HG03159 (cell line): ENCODE results near the gene LZTS2.
"Not testable (repeated sequence)": the region's sequence is repeated elsewhere in the genome, so short reads cannot be mapped to it uniquely, and the experiment has no call there.

Experiments used
- ATAC-seq: cut with Tn5 transposase; IDR thresholded peaks from one replicate; pipeline ENCODE4 v1.9.1; 2021; ENCODE audit warnings: mild to moderate bottlenecking, moderate library complexity; ENCODE audit not compliant: unreplicated experiment

The LZTS2 gene, protein sequence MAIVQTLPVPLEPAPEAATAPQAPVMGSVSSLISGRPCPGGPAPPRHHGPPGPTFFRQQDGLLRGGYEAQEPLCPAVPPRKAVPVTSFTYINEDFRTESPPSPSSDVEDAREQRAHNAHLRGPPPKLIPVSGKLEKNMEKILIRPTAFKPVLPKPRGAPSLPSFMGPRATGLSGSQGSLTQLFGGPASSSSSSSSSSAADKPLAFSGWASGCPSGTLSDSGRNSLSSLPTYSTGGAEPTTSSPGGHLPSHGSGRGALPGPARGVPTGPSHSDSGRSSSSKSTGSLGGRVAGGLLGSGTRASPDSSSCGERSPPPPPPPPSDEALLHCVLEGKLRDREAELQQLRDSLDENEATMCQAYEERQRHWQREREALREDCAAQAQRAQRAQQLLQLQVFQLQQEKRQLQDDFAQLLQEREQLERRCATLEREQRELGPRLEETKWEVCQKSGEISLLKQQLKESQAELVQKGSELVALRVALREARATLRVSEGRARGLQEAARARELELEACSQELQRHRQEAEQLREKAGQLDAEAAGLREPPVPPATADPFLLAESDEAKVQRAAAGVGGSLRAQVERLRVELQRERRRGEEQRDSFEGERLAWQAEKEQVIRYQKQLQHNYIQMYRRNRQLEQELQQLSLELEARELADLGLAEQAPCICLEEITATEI

DNA sequence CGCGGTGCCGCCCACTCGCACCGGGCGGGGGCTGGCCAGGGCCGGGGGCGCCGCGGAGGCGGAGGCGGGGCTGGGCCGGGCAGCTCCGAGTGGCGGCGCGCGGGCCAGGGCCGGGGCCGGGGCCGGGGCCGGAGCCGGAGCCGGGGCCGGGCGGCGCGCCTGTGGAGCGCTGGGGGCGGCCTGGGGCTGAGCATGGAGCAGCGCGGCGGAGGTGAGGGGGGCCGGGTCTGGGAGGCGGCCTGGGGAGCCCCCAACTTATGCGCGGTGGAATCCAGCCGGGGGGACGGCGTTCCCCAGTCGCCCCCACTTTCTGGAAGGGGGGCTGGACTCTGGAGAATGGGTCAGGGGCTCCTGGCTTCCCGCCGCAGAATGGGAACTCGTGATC lies at the start of gene LZTS2:
TSS of gene LZTS2 (plus strand) at position 67 of the 385 bp plus-strand sequence. CDS start 2,731 bp downstream, outside the sequence.
- peak; percentile 9 for ATAC-seq

DNA sequence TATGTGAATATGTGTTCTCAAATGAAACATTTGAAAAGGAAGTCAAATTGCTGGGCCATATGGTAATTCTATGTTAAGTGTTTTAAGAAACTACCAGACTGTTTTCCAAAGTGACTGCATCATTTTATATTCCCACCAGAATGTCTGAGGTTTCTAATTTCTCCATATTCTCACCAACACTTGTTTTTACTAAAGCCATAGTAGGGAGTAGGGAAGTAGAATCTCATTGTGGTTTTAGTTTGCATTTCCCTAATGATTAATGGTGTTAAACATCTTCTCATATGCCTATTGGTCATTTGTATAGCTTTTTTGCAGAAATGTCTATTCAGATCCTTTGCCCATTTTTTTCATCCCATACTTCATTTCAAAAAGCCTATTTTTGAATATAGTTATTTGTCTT lies 39.4 kb upstream of the LZTS2 start:
- no peak for ATAC-seq

DNA sequence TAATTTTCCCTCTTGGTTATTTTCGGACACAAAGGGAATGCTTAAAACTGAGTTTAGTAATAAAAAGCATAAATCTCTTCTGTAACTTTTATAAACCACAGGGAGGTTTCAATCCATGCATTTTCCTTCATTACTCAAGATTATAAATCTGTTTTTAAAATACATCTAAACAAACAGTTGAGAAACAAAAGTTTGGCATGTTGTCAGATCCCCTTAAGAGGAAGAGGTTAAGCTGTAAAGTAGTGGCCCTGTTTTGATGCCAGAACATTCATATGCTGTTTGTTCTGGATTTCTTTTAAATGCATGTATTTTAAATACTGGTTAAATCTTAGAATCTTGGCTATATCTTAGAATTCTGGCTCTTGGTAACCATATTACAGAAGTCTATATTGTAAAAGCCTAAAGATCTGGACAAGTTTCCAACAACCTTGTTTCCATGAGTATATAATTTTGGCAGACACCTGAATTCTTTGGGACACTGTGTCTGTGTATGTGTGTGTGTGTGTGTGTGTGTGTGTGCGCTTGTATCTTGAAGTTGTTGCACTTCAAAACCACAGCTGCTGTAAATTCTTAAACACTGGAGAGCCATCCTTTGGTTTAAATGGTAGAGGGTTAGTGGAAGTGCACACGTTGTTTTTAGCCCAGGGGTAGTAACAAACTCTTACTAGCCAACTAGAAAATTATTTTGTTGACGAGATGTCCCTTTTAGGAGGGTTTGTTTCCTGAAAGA lies 37.1 kb upstream of the LZTS2 start:
- ATAC-seq = no peak

DNA sequence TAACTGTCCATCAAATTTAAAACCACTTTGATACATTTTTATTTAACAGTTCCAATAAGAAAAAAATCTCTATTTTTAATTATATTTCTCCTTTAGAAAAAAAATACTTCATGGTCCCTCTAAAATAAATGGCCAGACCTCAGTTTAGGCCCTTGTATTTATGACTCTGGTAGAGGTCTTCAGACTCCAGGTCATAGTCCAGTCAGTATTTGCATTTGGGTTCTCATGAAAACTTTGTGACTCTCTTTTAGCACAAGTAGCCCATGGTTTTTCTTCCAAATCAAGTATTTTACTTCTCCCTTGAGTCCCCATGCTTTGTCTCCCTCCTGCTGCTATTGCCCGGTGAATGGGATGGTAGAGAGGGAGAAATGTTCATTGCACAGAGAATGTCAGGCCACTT lies 35.8 kb upstream of the LZTS2 start:
- ATAC-seq = no peak

DNA sequence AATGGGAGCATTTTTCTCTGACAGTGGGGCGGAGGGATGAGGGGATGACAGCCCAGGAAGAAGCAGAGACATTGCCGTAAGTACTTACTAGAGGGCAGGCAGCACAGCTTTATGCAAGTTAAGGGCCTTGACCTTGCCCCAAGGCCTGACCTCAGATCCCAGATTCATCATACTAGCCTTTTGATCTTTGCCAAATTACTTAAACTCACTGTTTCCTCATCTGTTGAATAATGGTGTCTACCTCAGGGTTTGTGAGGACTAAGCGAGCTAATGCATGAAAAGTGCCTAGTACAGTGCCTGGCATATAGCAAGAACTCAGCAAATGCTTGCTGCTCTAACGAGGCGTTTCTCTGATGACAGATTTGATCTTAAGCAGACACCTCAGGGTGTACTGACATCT lies 33.8 kb upstream of the LZTS2 start:
- no peak for ATAC-seq

DNA sequence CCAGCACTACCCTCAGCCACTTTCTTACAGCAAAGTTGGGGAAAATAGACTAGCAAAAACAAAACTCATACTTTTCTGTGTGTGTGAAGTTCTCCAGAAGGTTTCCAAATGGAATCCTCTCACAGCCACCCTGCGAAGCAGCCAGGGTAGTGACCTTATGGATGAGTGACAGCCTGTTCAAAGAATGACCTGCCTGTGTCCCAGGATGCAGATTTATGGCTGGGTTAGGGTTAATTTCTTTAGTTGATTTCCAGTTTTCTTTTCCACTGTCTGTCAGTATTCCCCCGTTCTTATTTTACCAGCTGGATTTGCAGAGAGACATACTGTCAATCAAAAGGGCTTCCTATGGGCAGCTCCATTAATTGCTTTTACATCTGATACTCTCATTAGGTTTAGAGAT lies 32.7 kb upstream of the LZTS2 start:
- ATAC-seq = no peak

DNA sequence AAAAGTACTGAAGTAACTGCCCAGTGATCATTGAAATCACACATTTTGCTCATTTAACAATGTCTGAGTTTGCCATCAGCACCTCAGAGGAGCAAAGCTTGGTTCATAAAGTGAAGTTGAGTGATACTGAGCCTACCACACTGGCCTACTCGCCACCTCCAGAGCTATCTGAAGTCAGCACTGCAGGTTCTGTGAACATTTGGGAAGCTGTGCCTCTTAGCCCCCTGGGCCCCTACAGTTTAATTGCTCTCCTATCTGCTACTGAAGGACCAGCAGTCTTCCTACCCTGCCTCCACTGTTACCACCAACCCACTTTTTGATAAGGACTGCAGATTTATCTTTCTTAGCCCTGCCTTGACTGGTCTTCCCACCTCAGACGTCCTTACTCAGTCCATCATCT lies 32.3 kb upstream of the LZTS2 start:
- no peak for ATAC-seq

DNA sequence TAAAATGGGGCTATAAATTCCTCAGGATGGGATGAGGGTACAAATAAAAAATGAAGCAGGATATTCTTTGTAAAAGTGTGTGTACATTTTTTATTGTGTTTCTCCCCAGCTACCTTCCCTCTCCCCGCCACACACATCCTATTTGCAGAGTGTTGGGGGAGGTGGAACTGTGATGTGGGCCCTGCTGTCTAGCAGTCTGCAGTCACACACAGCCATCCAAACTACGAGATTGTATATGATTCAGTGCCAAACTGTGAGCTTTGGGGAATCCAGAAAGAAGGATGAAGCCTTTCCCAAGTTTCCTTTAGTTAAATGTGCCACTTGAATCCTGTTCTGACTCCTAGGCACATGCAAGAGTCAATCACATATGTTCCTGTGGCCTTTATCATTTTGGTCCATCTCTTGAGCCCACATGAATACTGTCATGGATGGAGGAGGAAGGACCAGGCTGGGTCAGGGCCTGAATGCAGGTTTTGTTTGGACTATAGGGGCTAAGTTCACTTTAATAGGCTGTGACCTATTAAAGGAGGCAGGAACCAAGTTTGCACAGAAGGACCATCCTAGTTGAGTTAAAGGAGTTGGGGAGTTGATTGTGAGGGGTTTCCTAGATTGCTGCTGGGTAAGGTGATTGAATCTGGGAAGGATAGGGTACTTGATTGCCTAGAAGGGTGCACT lies 31.4 kb upstream of the LZTS2 start:
- ATAC-seq = no peak

DNA sequence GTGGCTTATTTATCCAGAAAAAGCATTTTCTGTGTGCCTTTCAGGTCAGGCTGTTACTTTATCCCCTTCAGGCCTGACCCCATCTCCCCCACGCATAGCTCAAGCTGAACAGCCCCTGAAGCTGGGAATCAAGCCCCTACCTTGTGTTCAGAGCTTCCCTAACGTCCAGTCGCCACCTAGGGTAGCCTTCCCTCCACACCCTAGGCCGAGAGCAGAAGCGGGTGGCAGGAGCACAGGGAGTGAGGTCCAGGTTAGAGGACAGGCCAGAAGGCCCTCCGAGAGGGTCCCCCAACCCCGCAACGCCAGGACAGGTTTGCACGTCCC lies 30.8 kb upstream of the LZTS2 start:
- ATAC-seq = no peak

DNA sequence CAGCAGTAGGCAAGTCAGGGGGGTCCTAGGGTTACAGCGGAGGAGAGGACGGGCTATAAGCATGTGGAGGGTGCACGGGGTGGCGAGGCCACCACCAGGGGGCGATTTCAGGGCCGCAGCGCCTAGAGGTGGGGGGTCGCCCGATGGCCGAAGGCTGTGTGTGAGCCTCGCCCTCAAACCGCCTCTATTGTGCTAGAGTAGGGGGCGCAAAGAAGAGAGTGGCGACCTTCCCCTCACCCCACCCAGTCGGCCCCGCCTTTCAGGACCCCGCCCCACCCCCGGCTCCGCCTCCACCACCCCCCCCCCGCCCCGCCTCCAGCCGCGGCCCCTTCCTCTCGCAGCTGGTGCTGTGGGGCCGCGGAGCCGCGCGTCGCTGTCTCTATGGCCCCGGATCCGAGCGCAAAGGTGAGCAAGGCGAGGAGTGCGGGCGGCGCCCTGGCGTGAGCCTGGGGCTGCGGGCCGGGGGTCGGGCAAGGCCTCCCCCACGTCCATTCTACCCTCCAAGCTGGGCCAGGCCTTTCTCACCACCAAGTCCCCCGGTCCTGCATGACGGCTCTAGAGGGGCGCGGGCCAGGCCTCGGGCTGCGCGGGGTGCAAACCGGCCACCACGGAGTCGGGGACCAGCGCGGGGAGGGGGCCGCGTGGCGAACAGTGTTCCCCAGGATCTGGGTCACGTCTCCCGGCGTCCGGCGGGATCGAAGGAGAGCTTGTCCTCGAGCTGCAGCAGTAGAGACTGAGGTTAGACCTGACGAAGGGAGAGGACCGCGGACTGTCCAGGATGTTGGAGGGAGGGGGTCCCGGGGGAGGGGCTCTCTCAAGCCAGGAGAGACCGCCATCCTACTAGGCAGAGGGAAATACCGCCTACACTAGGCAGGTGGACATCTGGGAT lies 30.2 kb upstream of the LZTS2 start, which contains the start of gene SEMA4G:
TSS of gene SEMA4G (plus strand) at position 318 of the 889 bp plus-strand sequence. CDS start 3,409 bp downstream, outside the sequence.
- ATAC-seq = peak; percentile 76

DNA sequence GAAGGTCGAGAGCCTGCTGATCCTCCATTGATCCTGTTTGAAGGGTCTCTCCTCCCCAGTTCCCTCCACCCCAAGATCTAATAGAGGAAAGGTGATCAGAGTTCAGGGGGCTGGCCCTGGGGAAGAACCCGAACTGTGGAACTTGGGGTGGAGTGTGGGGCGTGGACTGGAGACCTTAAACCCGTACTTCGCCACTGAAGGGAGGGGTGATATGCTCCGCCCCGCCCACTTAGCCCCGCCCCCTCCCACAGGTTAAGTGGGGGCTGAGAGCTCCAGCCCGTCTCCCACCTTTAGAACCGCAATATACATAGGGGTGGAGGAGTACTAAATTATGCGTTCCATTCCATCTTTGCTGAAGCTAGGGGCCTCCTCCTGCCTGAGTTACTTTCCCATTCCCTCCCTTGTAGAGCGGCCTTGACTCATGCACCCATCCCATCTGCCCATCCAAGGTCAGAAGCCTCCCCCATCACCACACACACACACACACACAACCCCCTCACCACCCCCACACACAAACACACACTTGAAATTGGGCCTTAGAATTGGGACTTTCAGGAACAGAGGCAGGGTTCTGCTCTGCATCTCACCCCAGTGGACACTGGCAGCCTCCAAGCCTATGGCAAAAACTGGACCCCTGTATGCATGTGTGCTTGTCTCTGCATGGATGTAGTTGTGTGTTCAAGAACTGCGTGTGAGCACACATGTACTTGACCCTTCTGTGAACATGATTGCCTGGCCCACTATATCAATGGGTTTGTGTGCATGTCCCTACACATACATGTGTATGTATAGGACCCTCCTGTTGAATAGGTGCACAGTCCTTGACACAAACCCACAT lies 29.3 kb upstream of the LZTS2 start:
- ATAC-seq = no peak

DNA sequence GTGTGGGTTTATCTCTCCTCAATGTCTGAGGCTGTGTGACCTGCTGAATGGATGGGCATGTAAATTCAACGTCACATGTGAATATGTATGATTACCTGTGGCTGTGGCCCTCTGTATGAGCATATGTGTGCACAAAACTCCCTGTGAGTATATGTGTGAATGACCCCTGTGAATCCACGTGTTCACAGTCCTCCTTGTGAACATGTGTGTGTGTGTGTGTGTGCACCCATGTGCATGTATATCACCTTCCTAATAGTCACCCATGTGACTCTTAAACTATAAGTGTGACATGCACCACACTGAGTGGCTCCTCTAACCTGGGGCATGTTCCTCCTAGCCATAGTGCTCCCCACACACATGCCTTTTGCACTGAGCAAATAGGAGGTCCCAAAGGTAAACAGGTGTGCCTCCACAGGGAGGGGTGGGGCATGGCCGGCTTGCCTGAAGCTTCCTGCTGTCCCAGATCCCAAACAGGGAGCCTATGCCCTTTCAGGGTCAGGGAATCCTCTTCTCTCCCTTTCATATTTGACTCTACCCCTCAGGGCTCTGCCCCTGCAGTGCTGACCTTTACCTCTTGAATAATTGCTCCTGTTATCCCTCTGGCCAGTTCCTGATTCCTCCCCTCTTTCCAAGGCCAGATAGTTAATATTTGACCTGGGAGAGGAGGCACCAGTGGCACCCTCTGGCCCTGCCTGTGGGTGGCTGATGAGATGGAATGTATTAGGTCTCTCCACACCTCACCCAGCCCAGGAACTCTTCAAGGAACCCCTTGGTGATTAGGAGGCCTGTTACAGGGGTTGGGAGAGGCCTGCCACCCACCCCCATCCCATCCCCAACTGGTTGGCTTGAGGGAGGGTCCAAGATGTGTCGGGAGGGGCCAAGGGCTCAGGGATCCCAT lies 28.4 kb upstream of the LZTS2 start:
- no peak for ATAC-seq

DNA sequence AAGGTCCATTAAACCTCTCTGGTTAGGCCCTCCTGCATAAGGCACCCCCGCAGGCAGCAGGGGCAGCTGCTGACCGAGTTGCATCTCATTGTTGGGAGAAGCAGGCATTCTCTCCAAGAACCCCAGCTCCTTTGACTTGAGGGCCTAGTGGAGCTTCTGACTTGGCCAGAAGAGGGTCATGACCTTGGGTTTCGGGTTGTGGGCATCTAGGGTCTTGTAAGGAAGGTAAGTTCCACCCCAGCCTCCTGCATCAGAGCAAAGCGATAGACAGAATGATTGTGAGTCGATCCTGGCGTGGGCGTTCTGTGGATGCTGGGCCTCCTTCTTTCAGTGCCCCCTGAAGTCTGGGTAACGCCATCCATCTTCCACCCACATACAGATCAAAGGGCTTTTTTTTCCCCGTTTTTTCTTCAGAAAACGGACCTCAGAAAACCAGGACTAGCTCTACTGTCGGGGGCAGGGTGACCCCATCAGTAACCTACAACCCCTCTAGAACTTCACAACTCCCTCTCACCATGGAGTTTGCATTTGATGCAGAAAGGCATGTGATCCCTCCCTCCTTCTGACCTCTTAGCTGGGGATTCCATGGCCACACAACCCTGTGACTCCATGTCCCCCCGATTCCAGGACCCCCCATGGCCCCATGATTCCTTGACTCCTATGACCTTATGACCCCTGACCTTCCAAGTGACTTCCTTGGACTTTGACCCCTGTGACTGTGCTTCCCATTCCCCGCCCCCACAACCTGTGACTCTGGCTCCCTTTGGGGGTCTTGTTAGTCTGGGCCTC lies 27.3 kb upstream of the LZTS2 start:
- ATAC-seq = no peak

DNA sequence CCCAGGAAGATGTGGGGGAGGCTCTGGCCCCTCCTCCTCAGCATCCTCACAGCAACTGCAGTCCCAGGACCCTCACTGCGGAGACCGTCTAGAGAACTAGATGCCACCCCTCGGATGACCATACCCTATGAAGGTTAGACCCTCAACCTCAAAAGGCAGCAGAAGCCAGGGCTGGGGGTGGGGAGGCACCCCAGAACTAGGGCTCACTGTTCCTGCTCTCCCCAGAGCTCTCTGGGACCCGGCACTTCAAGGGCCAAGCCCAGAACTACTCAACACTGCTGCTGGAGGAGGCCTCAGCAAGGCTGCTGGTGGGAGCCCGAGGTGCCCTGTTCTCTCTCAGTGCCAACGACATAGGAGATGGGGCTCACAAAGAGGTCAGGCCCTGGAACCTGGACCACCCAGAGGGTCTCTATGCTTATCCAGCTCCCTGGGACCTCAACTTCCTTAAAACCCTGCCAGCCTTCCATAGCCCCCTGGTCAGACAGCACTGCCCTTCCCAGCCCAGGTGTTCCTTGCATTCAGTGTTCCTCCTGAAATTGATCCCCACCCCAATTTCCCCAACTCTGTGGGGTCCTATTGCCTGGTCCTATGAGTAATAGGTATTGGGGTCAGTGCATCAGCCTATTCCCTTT lies 26.6 kb upstream of the LZTS2 start:
- no peak for ATAC-seq

DNA sequence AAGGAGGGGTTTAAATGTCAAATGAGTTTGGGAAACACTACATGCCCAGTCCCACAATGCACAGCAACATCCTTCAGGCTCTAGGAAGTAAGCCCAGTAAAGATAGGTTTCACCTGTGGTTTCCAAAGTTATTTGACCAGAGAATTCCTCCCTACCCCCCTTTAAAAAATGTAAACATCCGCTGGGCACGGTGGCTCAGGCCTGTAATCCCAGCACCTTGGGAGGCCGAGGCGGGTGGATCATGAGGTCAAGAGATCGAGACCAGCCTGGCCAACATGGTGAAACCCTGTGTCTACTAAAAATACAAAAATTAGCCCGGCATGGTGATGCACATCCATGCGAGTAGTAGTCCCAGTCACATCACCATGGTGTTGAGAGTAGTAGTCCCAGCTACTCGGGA lies 24.2 kb upstream of the LZTS2 start:
- ATAC-seq = not testable (repeated sequence)

DNA sequence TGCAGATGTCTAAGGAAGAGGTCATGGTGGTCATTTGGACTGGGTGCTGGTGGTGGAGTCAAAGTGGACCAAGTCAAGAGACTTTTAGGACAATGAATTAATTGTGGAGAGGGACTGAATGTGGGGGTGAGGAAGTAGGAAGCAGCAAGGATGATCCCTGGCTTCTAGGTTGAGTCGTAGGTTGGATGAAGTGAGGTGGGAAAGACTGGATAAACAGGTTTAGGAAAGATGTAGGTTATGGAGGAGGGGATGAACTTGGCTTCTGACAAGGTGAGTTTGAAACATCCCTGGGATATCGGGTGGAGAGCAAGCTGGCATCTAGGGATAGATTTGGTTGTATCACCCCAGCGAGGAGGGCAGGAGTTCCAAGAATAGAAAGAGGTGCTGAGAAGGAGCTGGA lies 22.7 kb upstream of the LZTS2 start:
- ATAC-seq = no peak

DNA sequence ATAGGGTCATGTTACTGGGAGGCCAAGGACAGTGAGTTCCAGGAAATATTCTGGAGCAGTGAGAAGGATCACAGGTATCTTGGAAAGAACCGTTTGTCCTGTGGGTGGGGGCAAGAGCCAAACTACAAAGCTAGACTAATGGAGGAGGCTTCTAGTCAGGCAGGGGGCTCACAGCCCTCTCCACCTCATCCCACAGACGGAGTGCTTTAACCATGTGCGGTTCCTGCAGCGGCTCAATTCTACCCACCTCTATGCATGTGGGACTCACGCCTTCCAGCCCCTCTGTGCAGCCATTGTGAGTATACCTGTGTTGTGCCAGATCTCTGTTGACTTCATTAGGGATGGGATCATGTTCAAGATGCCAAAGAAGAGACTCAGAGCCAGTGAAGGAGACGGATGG lies 22.2 kb upstream of the LZTS2 start:
- no peak for ATAC-seq
